Measurements from ENCODE around the gene C3orf70.

C3orf70 gene

GRCh38 chr3:185084901-185085300, 68.0 kb downstream of the C3orf70 start:
- DNase-seq = no peak

- no peak for DNase-seq
Measured at GRCh38 chr3:185084402-185084801, 68.5 kb downstream of the C3orf70 start.

- no peak for DNase-seq
Measured at GRCh38 chr3:185082829-185083228, 70.0 kb downstream of the C3orf70 start.

- no peak for DNase-seq
Measured at GRCh38 chr3:185082149-185082548, 70.7 kb downstream of the C3orf70 start.

- no peak for DNase-seq
Measured at GRCh38 chr3:185081521-185081920, 71.3 kb downstream of the C3orf70 start.

GRCh38 chr3:185079625-185080024, 73.2 kb downstream of the C3orf70 start:
- no peak for DNase-seq

GRCh38 chr3:185076219-185076618, 76.6 kb downstream of the C3orf70 start:
- DNase-seq = no peak

- no peak for DNase-seq
Measured at GRCh38 chr3:185075547-185075946, 77.3 kb downstream of the C3orf70 start.

- DNase-seq = no peak
Measured at GRCh38 chr3:185071287-185071800, 81.5 kb downstream of the C3orf70 start.

- DNase-seq = no peak
Measured at GRCh38 chr3:185070491-185071286, 82.2 kb downstream of the C3orf70 start.

- no peak for DNase-seq
Measured at GRCh38 chr3:185069037-185070030, 83.5 kb downstream of the C3orf70 start.

GRCh38 chr3:185067173-185067572, 85.7 kb downstream of the C3orf70 start:
- no peak for DNase-seq

- DNase-seq = no peak
Measured at GRCh38 chr3:185066251-185066650, 86.6 kb downstream of the C3orf70 start.

GRCh38 chr3:185065059-185065458, 87.8 kb downstream of the C3orf70 start:
- DNase-seq = no peak

GRCh38 chr3:185063431-185063830, 89.4 kb downstream of the C3orf70 start:
- no peak for DNase-seq

- no peak for DNase-seq
Measured at GRCh38 chr3:185062191-185062590, 90.7 kb downstream of the C3orf70 start.

GRCh38 chr3:185060655-185061054, 92.2 kb downstream of the C3orf70 start:
- DNase-seq = no peak

- DNase-seq = no peak
Measured at GRCh38 chr3:185059766-185060165, 93.1 kb downstream of the C3orf70 start.

GRCh38 chr3:185058796-185059195, 94.1 kb downstream of the C3orf70 start:
- DNase-seq = no peak

GRCh38 chr3:185057829-185058228, 95.0 kb downstream of the C3orf70 start:
- DNase-seq = no peak

- DNase-seq = no peak
Measured at GRCh38 chr3:185056908-185057307, 96.0 kb downstream of the C3orf70 start.

GRCh38 chr3:185052631-185053030, 100.2 kb downstream of the C3orf70 start:
- no peak for DNase-seq

GRCh38 chr3:185051801-185052200, 101.1 kb downstream of the C3orf70 start:
- DNase-seq = no peak

GRCh38 chr3:185049710-185050109, 103.2 kb downstream of the C3orf70 start:
- DNase-seq = no peak
